ENCODE data around the gene ARFGAP2.

GRCh38 chr11:47213950-47214565, 37.4 kb upstream of the ARFGAP2 start:
- TF ChIP-seq POLR2A (IDR thresholded peaks at IDR 0.05) (peak in 1 of 3 donors; percentile 60), CTCF (IDR thresholded peaks at IDR 0.05 in 8 of 11, conservative IDR thresholded peaks at IDR 0.05 in 3 of 11) (peak in 1 of 11 experiments; percentile 11)
